Tibial nerve (tissue), 4 donors: Measurements from ENCODE around the gene AHRR. TPM values are rescaled to one million over a fixed set of nuclear protein-coding genes. Genes with fewer than 3 reads are reported as not detected.

Experiments used
- DNase-seq, 2 donors: peaks; one replicate each; pipeline ENCODE4 v3.0.0-alpha.2; 2019; ENCODE audit warnings: low spot score in 2 of 2
- H3K27ac ChIP-seq, 4 donors: fragments of 200-600 bp; sonication (generic) in 3 of 4; one replicate each; pipeline ENCODE4 v1.5.1; 2017 to 2019; ENCODE audit warnings: mild to moderate bottlenecking in 1 of 4
- H3K27me3 ChIP-seq, 2 donors: fragments of 200-600 bp; sonication (generic) in 1 of 2; one replicate each; pipeline versions ENCODE4 v1.5.1 to v1.6.0; 2017 to 2019
- H3K36me3 ChIP-seq, 3 donors: fragments of 200-600 bp; sonication (generic); one replicate each; pipeline ENCODE4 v1.5.1; 2018 to 2019
- H3K4me1 ChIP-seq, 4 donors: fragments of 200-600 bp; sonication (generic) in 3 of 4; one replicate each; pipeline ENCODE4 v1.5.1; 2017 to 2019
- H3K4me3 ChIP-seq, 4 donors: fragments of 200-600 bp; sonication (generic) in 3 of 4; one replicate each; pipeline ENCODE4 v1.5.1; 2017 to 2019; ENCODE audit warnings: mild to moderate bottlenecking in 1 of 4, moderate library complexity in 1 of 4
- H3K9me3 ChIP-seq, 4 donors: fragments of 200-600 bp; sonication (generic) in 3 of 4; one replicate each; pipeline ENCODE4 v1.5.1; 2017 to 2019
- CTCF ChIP-seq, 5 experiments: fragments of 200-600 bp in 3 of 5; fragments of 450-650 bp in 2 of 5; sonication (generic) in 3 of 5; IDR thresholded peaks; one replicate each; pipeline ENCODE4 v1.5.1; 2016 to 2019; ENCODE audit warnings: antibody characterized with exemption in 5 of 5, mild to moderate bottlenecking in 3 of 5, moderate library complexity in 2 of 5
- EP300 ChIP-seq, 2 donors: sonication (generic); formaldehyde crosslinking; IDR thresholded peaks; one replicate each; pipeline ENCODE4 v1.6.1; 2017; ENCODE audit warnings: antibody characterized with exemption in 2 of 2, mild to moderate bottlenecking in 1 of 2
- POLR2A ChIP-seq, 2 donors: fragments of 450-650 bp; IDR thresholded peaks; one replicate each; pipeline ENCODE4 v1.6.1; 2017; ENCODE audit warnings: antibody characterized with exemption in 2 of 2, mild to moderate bottlenecking in 2 of 2, moderate library complexity in 2 of 2
- WGBS, 2 donors: methylation state at CpG; one replicate each; pipeline ENCODE4 v1.1.5; 2018; 5-methylcytosine and 5-hydroxymethylcytosine counted together
- total RNA-seq, 4 donors: library from RNA; depleted of rRNA; stranded (reverse); fragments of >200 nt; gene quantifications; one replicate each; pipeline ENCODE4 v1.1.0, GENCODE V29; 2016

Gene AHRR
- total RNA-seq, 4 donors from 2014 or later = 1.0 to 4.8 (median 1.2) TPM; not detected in 1

GRCh38 chr5:462051-462481, 140.6 kb downstream of the AHRR start:
- TF ChIP-seq CTCF (IDR thresholded peaks at IDR 0.05) = no peak
- TF ChIP-seq EP300 (IDR thresholded peaks at IDR 0.05) = no peak
- TF ChIP-seq POLR2A (IDR thresholded peaks at IDR 0.05) = no peak
- WGBS, 2 donors = 91 to 95% methylated on average over 24 of the region's 24 CpGs
- no peak for DNase-seq
- H3K36me3 ChIP-seq = peaks cover 2 to 98% (median 19%) of the 10 kb centered on the region in 3 donors
- no peaks in the 10 kb centered on the region for H3K9me3 ChIP-seq
- H3K27me3 ChIP-seq = no peaks in the 10 kb centered on the region
- H3K27ac ChIP-seq = no peak overlapping the region
- no peak overlapping the region for H3K4me3 ChIP-seq
- H3K4me1 ChIP-seq = no peaks in the 10 kb centered on the region

GRCh38 chr5:463301-463700, 141.8 kb downstream of the AHRR start:
- no peaks in the 10 kb centered on the region for H3K27me3 ChIP-seq
- H3K27ac ChIP-seq = no peak overlapping the region
- H3K36me3 ChIP-seq = peaks cover 0 to 89% (median 11%) of the 10 kb centered on the region in 3 donors
- no peaks in the 10 kb centered on the region for H3K4me1 ChIP-seq
- DNase-seq = no peak
- no peak for TF ChIP-seq EP300 (IDR thresholded peaks at IDR 0.05)
- no peak for TF ChIP-seq CTCF (IDR thresholded peaks at IDR 0.05)
- TF ChIP-seq POLR2A (IDR thresholded peaks at IDR 0.05) = no peak
- WGBS, 2 donors = 69% methylated on average over 7 of the region's 7 CpGs
- no peaks in the 10 kb centered on the region for H3K9me3 ChIP-seq
- no peak overlapping the region for H3K4me3 ChIP-seq

- H3K4me3 ChIP-seq = no peak overlapping the region
- H3K27ac ChIP-seq = no peak overlapping the region
- no peaks in the 10 kb centered on the region for H3K9me3 ChIP-seq
- 71 to 75% methylated on average over 18 of the region's 18 CpGs for WGBS, 2 donors
- DNase-seq = no peak
- no peak for TF ChIP-seq POLR2A (IDR thresholded peaks at IDR 0.05)
- TF ChIP-seq EP300 (IDR thresholded peaks at IDR 0.05) = no peak
- no peak for TF ChIP-seq CTCF (IDR thresholded peaks at IDR 0.05)
- H3K36me3 ChIP-seq = peaks cover 0 to 89% (median 11%) of the 10 kb centered on the region in 3 donors
- no peaks in the 10 kb centered on the region for H3K27me3 ChIP-seq
- no peaks in the 10 kb centered on the region for H3K4me1 ChIP-seq
Measured at GRCh38 chr5:463952-464351, 142.4 kb downstream of the AHRR start.

GRCh38 chr5:464446-464842, 142.9 kb downstream of the AHRR start:
- H3K27ac ChIP-seq = no peak overlapping the region
- TF ChIP-seq CTCF (IDR thresholded peaks at IDR 0.05) (no peak), EP300 (IDR thresholded peaks at IDR 0.05) (no peak), POLR2A (IDR thresholded peaks at IDR 0.05) (no peak)

GRCh38 chr5:464843-465590, 143.5 kb downstream of the AHRR start:
- Histone ChIP-seq H3K4me3 (no peak overlapping the region), H3K9me3 (no peaks in the 10 kb centered on the region), H3K4me1 (no peaks in the 10 kb centered on the region), H3K27ac (no peak overlapping the region), H3K27me3 (no peaks in the 10 kb centered on the region), H3K36me3 (peaks cover 0 to 89% (median 4%) of the 10 kb centered on the region in 3 donors)
- DNase-seq = no peak
- 90 to 91% methylated on average over 51 to 63 of the region's 63 CpGs for WGBS, 2 donors
- no peak for TF ChIP-seq POLR2A (IDR thresholded peaks at IDR 0.05)
- no peak for TF ChIP-seq EP300 (IDR thresholded peaks at IDR 0.05)
- no peak for TF ChIP-seq CTCF (IDR thresholded peaks at IDR 0.05)

More at GRCh38 chr5:464446-464842, 142.9 kb downstream of the AHRR start:
- 87 to 89% methylated on average over 19 of the region's 19 CpGs for WGBS, 2 donors
- Histone ChIP-seq H3K4me3 (no peak overlapping the region), H3K9me3 (no peaks in the 10 kb centered on the region), H3K4me1 (no peaks in the 10 kb centered on the region), H3K36me3 (peaks cover 0 to 89% (median 10%) of the 10 kb centered on the region in 3 donors), H3K27me3 (no peaks in the 10 kb centered on the region)
- DNase-seq = no peak
